Suprapubic skin (tissue), 4 donors: Measurements from ENCODE around the gene SOST. TPM values are rescaled to one million over a fixed set of nuclear protein-coding genes. Genes with fewer than 3 reads are reported as not detected.
A peak's percentile ranks its signal among the peaks of the same experiment; 100 is the strongest.

Experiments used
- DNase-seq, 2 donors: peaks; one replicate each; pipeline ENCODE4 v3.0.0-alpha.2; 2019; ENCODE audit warnings: low spot score in 2 of 2
- H3K27ac ChIP-seq: fragments of 200-600 bp; sonication (generic); one replicate; pipeline ENCODE4 v1.5.1; 2019
- H3K27me3 ChIP-seq: fragments of 200-600 bp; sonication (generic); one replicate; pipeline ENCODE4 v1.5.1; 2019
- H3K36me3 ChIP-seq: fragments of 200-600 bp; sonication (generic); one replicate; pipeline ENCODE4 v1.5.1; 2019
- H3K4me1 ChIP-seq: fragments of 200-600 bp; sonication (generic); one replicate; pipeline ENCODE4 v1.5.1; 2019
- H3K4me3 ChIP-seq: fragments of 200-600 bp; sonication (generic); one replicate; pipeline ENCODE4 v1.5.1; 2019; ENCODE audit warnings: mild to moderate bottlenecking
- H3K9me3 ChIP-seq: fragments of 200-600 bp; sonication (generic); one replicate; pipeline ENCODE4 v1.5.1; 2019
- EP300 ChIP-seq: sonication (generic); formaldehyde crosslinking; IDR thresholded peaks from one replicate; pipeline ENCODE4 v1.6.1; 2017; ENCODE audit warnings: antibody characterized with exemption
- POLR2A ChIP-seq, 2 donors: fragments of 450-650 bp; IDR thresholded peaks; one replicate each; pipeline ENCODE4 v1.6.1; 2017; ENCODE audit warnings: antibody characterized with exemption in 2 of 2, mild to moderate bottlenecking in 2 of 2, moderate library complexity in 2 of 2
- POLR2AphosphoS5 ChIP-seq, 3 donors: sonication (generic); formaldehyde crosslinking; IDR thresholded peaks; one replicate each; pipeline ENCODE4 v1.6.1; 2017; ENCODE audit warnings: antibody characterized with exemption in 3 of 3
- WGBS: methylation state at CpG from one replicate; pipeline ENCODE4 v1.1.5; 2018; 5-methylcytosine and 5-hydroxymethylcytosine counted together
- total RNA-seq, 4 donors: library from RNA; depleted of rRNA; stranded (reverse); fragments of >200 nt; gene quantifications; one replicate each; pipeline ENCODE4 v1.1.0, GENCODE V29; 2016
- TF ChIP-seq, protein P1 (sequence below), 2 donors: fragments of 200-600 bp in 1 of 2; fragments of 450-650 bp in 1 of 2; sonication (generic) in 1 of 2; IDR thresholded peaks; one replicate each; pipeline ENCODE4 v1.5.1; 2016 to 2019; ENCODE audit warnings: antibody characterized with exemption in 2 of 2, mild to moderate bottlenecking in 1 of 2, moderate library complexity in 1 of 2

SOST gene
- total RNA-seq, 4 donors from 2014 or later, result not detected

DNA sequence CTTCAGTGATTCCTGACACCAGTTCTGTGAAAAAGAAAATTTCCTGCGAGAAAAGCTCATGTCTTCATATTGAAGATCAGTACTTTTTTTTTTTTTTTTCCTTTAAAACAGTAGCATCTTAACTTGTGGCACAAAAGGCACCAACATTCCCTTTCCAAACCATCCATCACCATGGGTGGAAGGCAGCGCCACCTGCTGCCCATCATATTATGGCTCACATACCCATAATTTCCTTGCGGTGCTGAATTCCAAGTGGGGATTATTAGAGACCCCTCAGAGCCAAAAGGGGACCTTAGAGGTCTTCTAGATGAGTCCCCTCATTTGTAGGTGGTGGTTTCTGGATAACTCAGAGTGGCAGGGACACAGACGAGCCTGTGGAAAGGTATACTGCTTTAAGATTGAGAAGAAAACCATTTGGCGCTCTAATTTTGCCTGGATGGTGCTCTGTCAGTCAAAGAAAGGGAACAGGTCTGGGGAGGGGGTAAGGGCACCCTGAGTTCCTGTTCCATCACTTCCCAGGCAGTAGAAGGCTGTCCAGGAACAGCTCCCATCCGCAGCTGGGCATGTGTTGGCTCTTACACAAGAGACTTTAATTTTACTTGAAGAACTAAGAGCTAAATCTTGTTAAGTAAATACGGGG lies 7.9 kb upstream of the SOST start:
- no peak overlapping the region for H3K4me3 ChIP-seq
- H3K36me3 ChIP-seq, result peaks cover 43% of the 10 kb centered on the region
- H3K27ac ChIP-seq, result no peak overlapping the region
- no peaks in the 10 kb centered on the region for H3K9me3 ChIP-seq
- no peaks in the 10 kb centered on the region for H3K4me1 ChIP-seq
- peak in 1 of 2 donors; percentile 89 for DNase-seq
- no peaks in the 10 kb centered on the region for H3K27me3 ChIP-seq
- TF ChIP-seq POLR2AphosphoS5 (IDR thresholded peaks at IDR 0.05), result no peak
- TF ChIP-seq, protein P1, sequence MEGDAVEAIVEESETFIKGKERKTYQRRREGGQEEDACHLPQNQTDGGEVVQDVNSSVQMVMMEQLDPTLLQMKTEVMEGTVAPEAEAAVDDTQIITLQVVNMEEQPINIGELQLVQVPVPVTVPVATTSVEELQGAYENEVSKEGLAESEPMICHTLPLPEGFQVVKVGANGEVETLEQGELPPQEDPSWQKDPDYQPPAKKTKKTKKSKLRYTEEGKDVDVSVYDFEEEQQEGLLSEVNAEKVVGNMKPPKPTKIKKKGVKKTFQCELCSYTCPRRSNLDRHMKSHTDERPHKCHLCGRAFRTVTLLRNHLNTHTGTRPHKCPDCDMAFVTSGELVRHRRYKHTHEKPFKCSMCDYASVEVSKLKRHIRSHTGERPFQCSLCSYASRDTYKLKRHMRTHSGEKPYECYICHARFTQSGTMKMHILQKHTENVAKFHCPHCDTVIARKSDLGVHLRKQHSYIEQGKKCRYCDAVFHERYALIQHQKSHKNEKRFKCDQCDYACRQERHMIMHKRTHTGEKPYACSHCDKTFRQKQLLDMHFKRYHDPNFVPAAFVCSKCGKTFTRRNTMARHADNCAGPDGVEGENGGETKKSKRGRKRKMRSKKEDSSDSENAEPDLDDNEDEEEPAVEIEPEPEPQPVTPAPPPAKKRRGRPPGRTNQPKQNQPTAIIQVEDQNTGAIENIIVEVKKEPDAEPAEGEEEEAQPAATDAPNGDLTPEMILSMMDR (IDR thresholded peaks at IDR 0.05), result peak; percentile 64 to 87
- TF ChIP-seq POLR2A (IDR thresholded peaks at IDR 0.05), result peak in 1 of 2 donors; percentile 10
- 57% methylated on average over 7 of the region's 7 CpGs for WGBS

DNA sequence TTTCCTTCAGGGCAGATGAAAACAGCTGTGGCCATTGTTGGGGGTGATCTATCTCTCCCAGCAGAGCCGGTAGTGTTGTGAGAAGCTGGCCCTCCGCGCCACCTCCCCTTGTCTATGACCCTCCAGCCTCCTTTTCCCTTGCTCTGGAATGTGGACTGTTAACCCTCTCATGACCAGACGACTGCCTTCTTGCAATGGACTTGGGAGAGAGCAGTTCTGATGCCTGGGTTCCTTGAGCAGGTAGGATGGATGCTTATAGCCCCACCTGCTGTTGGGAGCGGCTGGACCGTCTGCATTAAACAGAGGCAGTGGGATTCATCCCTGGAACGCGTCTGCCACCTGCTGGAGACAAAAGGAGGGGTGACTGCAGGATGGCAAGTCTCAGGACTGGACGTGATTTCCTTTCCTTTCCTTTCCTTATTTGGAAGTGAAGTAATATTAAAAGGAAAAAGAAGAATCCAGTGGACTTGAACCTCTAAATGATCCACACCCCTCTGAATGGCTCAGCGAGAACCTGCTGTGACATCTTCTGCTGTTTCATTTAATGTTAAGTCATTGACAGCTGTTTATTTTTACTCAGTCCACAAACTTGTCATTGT lies 1.8 kb upstream of the SOST start:
- peak; percentile 93 to 94 for DNase-seq
- no peak overlapping the region for H3K4me3 ChIP-seq
- H3K36me3 ChIP-seq, result no peaks in the 10 kb centered on the region
- peaks cover 9% of the 10 kb centered on the region for H3K4me1 ChIP-seq
- TF ChIP-seq, protein P1 (IDR thresholded peaks at IDR 0.05), result peak; percentile 96 to 99
- no peak for TF ChIP-seq EP300
- peak in 1 of 3 donors; percentile 18 for TF ChIP-seq POLR2AphosphoS5 (IDR thresholded peaks at IDR 0.05)
- no peaks in the 10 kb centered on the region for H3K9me3 ChIP-seq
- peaks cover 36% of the 10 kb centered on the region for H3K27me3 ChIP-seq
- 3% methylated on average over 9 of the region's 10 CpGs for WGBS
- no peak overlapping the region for H3K27ac ChIP-seq

DNA sequence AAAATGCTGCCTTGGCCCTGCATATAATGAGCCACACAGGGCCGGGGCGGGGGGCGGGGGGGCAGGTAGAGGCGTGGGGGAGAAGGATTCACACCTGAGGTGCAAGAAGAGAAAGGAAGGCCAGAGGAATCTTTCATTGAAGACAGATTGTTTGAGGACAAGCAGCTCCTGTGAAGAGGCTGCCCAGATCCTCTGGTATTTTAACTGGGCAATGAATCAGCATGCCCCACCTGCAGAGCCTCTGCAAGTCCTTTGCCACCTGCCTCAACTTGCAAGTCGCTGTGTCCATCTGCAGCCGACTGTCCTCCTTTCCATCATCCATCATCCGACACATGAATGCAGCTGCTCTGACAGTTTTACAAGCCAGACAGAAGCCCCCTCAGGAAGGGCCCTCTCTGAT lies 1.2 kb upstream of the SOST start:
- TF ChIP-seq POLR2A (IDR thresholded peaks at IDR 0.05) (no peak), POLR2AphosphoS5 (IDR thresholded peaks at IDR 0.05) (no peak), EP300 (no peak)
- TF ChIP-seq, protein P1 (IDR thresholded peaks at IDR 0.05), result no peak
- Histone ChIP-seq H3K4me3 (no peak overlapping the region), H3K27ac (no peak overlapping the region), H3K9me3 (no peaks in the 10 kb centered on the region), H3K36me3 (no peaks in the 10 kb centered on the region), H3K27me3 (peaks cover 41% of the 10 kb centered on the region), H3K4me1 (peaks cover 13% of the 10 kb centered on the region)
- 70% methylated on average over 7 of the region's 7 CpGs for WGBS
- DNase-seq, result no peak

DNA sequence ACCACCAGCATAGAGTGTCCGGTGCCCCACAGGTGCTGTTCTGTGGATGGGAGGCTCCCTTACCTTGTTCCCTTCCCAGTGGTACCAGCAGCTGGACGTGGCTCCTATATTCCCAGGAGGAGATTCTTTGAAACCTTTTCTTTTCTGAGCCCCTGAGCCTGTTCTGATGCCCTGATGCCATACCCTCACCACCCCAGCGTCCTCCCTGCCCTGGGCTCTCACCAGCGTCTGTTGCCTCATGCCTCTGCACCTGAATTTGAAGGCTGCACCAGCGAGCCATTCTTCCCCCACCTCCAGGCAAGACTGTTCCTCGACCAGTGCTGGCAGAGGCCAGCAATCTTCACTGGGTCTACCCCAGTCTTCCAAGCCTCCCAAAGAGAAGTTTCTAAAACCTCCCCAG lies 505 bp downstream of the SOST start:
- no peak overlapping the region for H3K4me3 ChIP-seq
- 73% methylated on average over 5 of the region's 6 CpGs for WGBS
- peaks cover 13% of the 10 kb centered on the region for H3K4me1 ChIP-seq
- H3K9me3 ChIP-seq, result no peaks in the 10 kb centered on the region
- no peaks in the 10 kb centered on the region for H3K36me3 ChIP-seq
- no peak overlapping the region for H3K27ac ChIP-seq
- TF ChIP-seq, protein P1 (IDR thresholded peaks at IDR 0.05), result no peak
- TF ChIP-seq POLR2A (IDR thresholded peaks at IDR 0.05), result no peak
- TF ChIP-seq POLR2AphosphoS5 (IDR thresholded peaks at IDR 0.05), result no peak
- TF ChIP-seq EP300, result no peak
- H3K27me3 ChIP-seq, result peaks cover 44% of the 10 kb centered on the region
- DNase-seq, result peak in 1 of 2 donors; percentile 27

DNA sequence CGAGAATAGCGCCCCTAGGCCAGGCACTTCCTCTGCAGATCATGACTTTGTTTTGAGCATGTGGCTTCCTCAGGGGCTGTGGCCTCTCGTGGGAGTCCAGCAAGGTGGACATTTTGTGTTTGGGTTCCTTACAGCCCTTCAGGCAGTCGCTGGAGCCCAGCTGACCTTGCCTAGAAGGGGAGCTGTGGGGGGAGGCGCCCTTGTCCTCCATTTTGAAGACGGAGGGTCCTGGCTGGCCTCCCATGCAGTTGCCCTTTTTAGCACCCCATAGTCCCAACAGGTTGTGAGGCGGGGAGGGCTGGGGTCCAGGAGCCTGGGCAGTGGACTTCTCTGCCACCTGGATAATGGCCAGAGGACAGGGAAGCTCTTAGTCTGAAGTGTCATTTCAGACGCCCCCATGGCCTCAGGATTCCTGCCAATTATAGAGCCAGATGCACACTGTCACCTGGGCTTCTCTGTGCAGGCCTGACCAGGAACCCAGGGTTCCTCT lies 1.4 kb downstream of the SOST start:
- no peak overlapping the region for H3K27ac ChIP-seq
- DNase-seq, result no peak
- 83% methylated on average over 3 of the region's 8 CpGs for WGBS
- H3K4me3 ChIP-seq, result no peak overlapping the region
- peaks cover 44% of the 10 kb centered on the region for H3K27me3 ChIP-seq
- no peaks in the 10 kb centered on the region for H3K9me3 ChIP-seq
- TF ChIP-seq POLR2A (IDR thresholded peaks at IDR 0.05), result no peak
- TF ChIP-seq EP300, result no peak
- TF ChIP-seq POLR2AphosphoS5 (IDR thresholded peaks at IDR 0.05), result no peak
- TF ChIP-seq, protein P1 (IDR thresholded peaks at IDR 0.05), result no peak
- H3K36me3 ChIP-seq, result no peaks in the 10 kb centered on the region
- peaks cover 13% of the 10 kb centered on the region for H3K4me1 ChIP-seq
